Activated CD8-positive, alpha-beta T cell treated with anti-CD3 and anti-CD28 coated beads for 36 hours (primary cell): ENCODE results near the gene BLMH. TPM values are rescaled to one million over a fixed set of nuclear protein-coding genes. Genes with fewer than 3 reads are reported as not detected.

Source experiments
- ATAC-seq: fragments of 200-7000 bp; cut with Tn5 transposase; one replicate; pipeline ENCODE4 v1.10.0; 2021; ENCODE audit warnings: mild to moderate bottlenecking, moderate library complexity
- CTCF ChIA-PET: fragments of 350-600 bp; sonication (Branson Sonifier 250); formaldehyde crosslinking; loops from one replicate; lab custom pipeline; 2021; ENCODE audit warnings: antibody characterized with exemption; lab: Charles Lee
- POLR2A ChIA-PET: fragments of 350-600 bp; sonication (Branson Sonifier 250); formaldehyde crosslinking; loops from one replicate; lab custom pipeline; 2021; ENCODE audit warnings: antibody characterized with exemption; lab: Charles Lee
- DNase-seq: peaks from one replicate; pipeline ENCODE4 v3.0.0-alpha.2; 2020
- H3K27ac Mint-ChIP-seq: one replicate; pipeline ENCODE4 v1.8.0; 2021; ENCODE audit warnings: mild to moderate bottlenecking, mixed read lengths
- H3K27me3 Mint-ChIP-seq: one replicate; pipeline ENCODE4 v1.8.0; 2021; ENCODE audit warnings: mixed read lengths
- H3K36me3 Mint-ChIP-seq: one replicate; pipeline ENCODE4 v1.8.0; 2021; ENCODE audit warnings: low read depth, mixed read lengths
- H3K4me1 Mint-ChIP-seq: one replicate; pipeline ENCODE4 v1.8.0; 2021; ENCODE audit warnings: low read depth, mixed read lengths
- H3K4me3 Mint-ChIP-seq: one replicate; pipeline ENCODE4 v1.8.0; 2021; ENCODE audit warnings: mild to moderate bottlenecking, moderate library complexity, mixed read lengths
- H3K9me3 Mint-ChIP-seq: one replicate; pipeline ENCODE4 v1.8.0; 2021; ENCODE audit warnings: mixed read lengths
- CTCF ChIP-seq: fragments of 200-600 bp; IDR thresholded peaks from one replicate; pipeline ENCODE4 v1.8.0; 2022; ENCODE audit warnings: antibody characterized with exemption, mild to moderate bottlenecking
- intact Hi-C: fragments of 100-400 bp; cut with micrococcal nuclease; formaldehyde crosslinking; loops from one replicate; pipeline ENCODE4 v1.10.0; 2022
- total RNA-seq, 2 experiments: library from RNA; stranded (reverse); gene quantifications; one replicate each; pipeline ENCODE4 v1.2.3, GENCODE V29; 2021

Gene BLMH
- total RNA-seq, 2 experiments from 2014 or later = 75.9 to 78.6 TPM

DNA sequence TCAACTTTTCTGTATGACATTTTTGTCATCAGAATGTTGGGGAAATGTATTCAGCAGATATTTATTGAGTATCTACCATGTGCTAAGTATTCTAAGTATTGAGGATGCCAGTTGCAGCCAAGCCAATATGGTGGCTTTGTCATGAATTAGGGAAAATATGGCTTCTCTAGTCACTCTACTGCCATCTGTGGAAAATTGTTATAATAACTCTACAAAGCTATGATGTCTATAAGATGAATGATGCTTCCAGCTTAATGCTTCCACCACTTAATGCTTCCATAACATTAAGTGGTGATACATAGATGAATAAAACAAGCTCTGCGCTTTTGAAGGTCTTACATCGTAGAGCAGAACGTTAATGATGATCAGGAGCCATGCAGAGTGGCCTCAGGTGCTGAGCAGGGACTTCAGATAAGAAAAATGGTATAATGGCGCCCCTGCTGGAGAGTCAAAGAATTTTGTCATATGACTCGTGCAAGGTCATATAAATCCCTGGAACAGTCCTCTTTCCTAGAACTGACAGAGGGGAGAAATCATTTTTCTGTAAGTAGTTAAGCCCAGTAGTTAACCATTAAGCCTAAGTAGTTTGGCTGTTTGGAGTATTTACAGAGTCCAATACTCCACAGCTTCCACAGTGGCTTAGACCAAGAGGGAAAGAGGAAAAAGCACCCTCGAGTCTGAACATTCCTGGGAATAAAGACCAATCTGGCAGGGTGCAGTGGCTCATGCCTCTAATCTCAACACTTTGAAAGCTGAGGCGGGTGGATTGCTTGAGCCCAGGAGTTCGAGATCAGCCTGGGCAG is 44.8 kb upstream of the BLMH start:
- peak; percentile 26 for ATAC-seq
- CTCF ChIA-PET = interaction anchor here (0.6 to 8.4 kb wide), 67 partner anchors 9 to 541 kb away, joined by 3 to 101 read pairs (median 5); partner anchors contain the start of genes BLMH, GOSR1, NSRP1 and SLC6A4
- H3K4me3 Mint-ChIP-seq = no peak overlapping the region
- TF ChIP-seq CTCF = peak; percentile 99
- H3K36me3 Mint-ChIP-seq = no peaks in the 10 kb centered on the region
- peaks cover 2% of the 10 kb centered on the region for H3K9me3 Mint-ChIP-seq
- H3K27me3 Mint-ChIP-seq = no peaks in the 10 kb centered on the region
- peak overlapping the region; percentile 12 for H3K27ac Mint-ChIP-seq
- peaks cover 36% of the 10 kb centered on the region for H3K4me1 Mint-ChIP-seq
- POLR2A ChIA-PET = interaction anchor here (0.9 to 6.5 kb wide), 3 partner anchors 9 to 45 kb away, joined by 3 to 34 read pairs (median 5); partner anchors contain the start of gene BLMH
- peak; percentile 70 for DNase-seq
- intact Hi-C loops = loop anchor here (5.0 kb wide), 1 partner anchor 234 kb away; no protein-coding TSS in a partner anchor

DNA sequence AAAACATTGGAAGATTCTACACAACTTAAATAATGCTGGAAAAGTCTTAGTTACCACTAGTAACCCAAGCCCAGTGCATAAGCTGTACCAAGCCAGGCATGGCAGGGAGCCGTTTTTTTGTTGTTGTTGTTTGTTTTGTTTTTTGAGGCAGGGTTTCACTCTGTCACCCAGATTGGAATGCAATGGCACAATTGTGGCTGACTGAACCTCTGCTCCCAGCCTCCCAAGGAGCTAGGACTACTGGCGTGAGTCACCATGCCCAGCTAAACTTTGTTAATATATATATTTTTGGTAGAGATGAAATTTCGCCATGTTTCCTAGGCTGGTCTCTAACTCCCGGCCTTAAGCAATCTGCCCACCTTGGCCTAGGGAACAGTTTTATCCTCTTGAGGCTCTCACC is 42.7 kb upstream of the BLMH start:
- TF ChIP-seq CTCF = no peak
- no peak for DNase-seq
- Mint-ChIP-seq H3K27ac (no peak overlapping the region), H3K27me3 (no peaks in the 10 kb centered on the region), H3K4me3 (no peak overlapping the region), H3K4me1 (peaks cover 41% of the 10 kb centered on the region), H3K36me3 (no peaks in the 10 kb centered on the region), H3K9me3 (peaks cover 2% of the 10 kb centered on the region)
- intact Hi-C loops = loop anchor here (5.0 kb wide), 1 partner anchor 217 kb away; the partner anchor contains the start of gene NSRP1
- no peak for ATAC-seq
- CTCF ChIA-PET = interaction anchor here (0.6 to 8.4 kb wide), 17 partner anchors 8 to 403 kb away, joined by 3 to 101 read pairs (median 4); partner anchors contain the start of gene BLMH
- POLR2A ChIA-PET = interaction anchor here (6.5 kb wide), 1 partner anchor 43 kb away, joined by 34 read pairs; the partner anchor contains the start of gene BLMH

DNA sequence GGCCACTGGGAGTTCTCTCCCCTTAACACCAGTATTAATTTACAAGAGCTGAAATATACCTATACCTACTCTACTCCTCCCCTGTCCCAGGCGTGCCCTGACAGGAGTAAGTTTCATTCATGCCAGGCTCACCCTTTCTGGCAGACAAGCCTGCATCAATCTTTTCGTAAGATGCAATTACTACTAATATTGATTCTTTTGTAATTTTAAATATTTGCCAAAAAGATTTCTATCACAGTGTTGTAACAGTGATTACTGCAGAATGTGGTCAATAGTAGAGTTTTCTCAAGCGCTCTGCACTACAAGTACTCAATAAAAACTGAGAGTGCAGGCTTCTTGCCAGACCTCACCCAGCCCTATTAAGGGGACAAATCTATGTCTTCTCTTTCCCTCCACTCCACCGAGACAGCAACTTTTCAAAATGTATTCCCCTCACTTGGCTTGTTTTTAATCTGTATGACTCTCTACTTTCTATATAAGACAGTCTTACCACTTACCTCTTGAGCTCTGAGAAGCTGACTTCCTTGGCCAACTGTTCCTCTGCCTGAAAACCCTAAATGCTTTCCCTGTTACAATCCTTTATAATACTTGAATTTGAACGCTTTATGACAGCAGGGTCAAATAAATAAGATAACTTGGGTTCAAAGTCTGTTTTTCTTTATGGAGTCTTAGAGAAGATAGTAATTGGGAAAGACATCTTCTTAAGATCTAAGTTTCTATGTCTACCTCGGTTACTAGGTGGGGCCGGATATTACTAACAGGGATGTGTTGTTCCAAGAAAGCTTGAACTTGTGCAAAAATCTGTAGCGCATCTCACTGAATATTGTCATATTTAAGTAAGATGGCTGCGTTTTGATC is 42.0 kb upstream of the BLMH start, which contains the start of gene TMIGD1:
Gene TMIGD1, minus strand, starts transcription at position 555 of the 858 bp plus-strand sequence. CDS start 1,924 bp downstream, outside the sequence.
- CTCF ChIA-PET = interaction anchor here (0.8 to 8.4 kb wide), 12 partner anchors 11 to 403 kb away, joined by 3 to 101 read pairs (median 6); partner anchors contain the start of gene BLMH
- Mint-ChIP-seq H3K27ac (peak within 1 kb of the TSS; percentile 83), H3K27me3 (no peaks in the 10 kb centered on the region), H3K36me3 (no peaks in the 10 kb centered on the region), H3K4me3 (no peak within 1 kb of the TSS), H3K9me3 (peaks cover 2% of the 10 kb centered on the region), H3K4me1 (peaks cover 44% of the 10 kb centered on the region)
- intact Hi-C loops = loop anchor here (5.0 kb wide), 1 partner anchor 216 kb away; the partner anchor contains the start of gene NSRP1
- no peak for DNase-seq
- POLR2A ChIA-PET = interaction anchor here (0.7 to 6.5 kb wide), 2 partner anchors 42 to 209 kb away, joined by 3 to 34 read pairs; partner anchors contain the start of gene BLMH
- TF ChIP-seq CTCF = no peak
- ATAC-seq = no peak

DNA sequence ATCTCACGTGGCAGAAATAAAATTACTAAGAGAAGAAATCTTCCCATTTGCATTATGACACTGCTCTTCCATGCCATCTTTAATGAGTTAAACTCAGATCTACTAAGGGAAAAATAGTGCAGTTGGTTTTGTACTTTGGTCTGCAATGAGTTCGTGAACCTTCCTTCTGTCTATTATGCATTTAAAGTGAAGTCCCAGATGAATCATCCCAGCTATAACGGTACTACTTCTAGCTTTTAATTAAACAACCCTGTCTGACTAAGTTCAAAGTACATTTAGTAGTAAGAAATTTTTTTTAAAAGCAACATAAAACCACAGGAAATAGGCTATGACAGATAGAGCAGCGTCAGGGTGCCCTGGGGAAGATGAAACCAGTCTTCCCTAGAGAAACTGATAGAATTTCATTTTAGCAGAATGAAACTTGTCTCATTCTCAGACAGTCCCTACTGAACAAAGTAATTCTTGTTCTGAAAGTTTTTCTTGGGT is 40.4 kb upstream of the BLMH start:
- POLR2A ChIA-PET = interaction anchor here (6.5 kb wide), 1 partner anchor 41 kb away, joined by 34 read pairs; the partner anchor contains the start of gene BLMH

More for the DNA sequence above, 40.4 kb upstream of the BLMH start:
- Mint-ChIP-seq H3K27me3 (no peaks in the 10 kb centered on the region), H3K4me1 (peaks cover 44% of the 10 kb centered on the region), H3K9me3 (peaks cover 2% of the 10 kb centered on the region), H3K4me3 (peak overlapping the region; percentile 42), H3K27ac (peak overlapping the region; percentile 83), H3K36me3 (no peaks in the 10 kb centered on the region)
- CTCF ChIA-PET = interaction anchor here (0.9 to 3.0 kb wide), 4 partner anchors 8 to 228 kb away, joined by 3 to 17 read pairs (median 4); no protein-coding TSS in a partner anchor
- DNase-seq (peak; percentile 74), ATAC-seq (peak; percentile 93)
- intact Hi-C loops = loop anchor here (1.0 to 5.0 kb wide), 2 partner anchors 41 to 215 kb away; partner anchors contain the start of genes BLMH and NSRP1
- no peak for TF ChIP-seq CTCF
